HG02678 (cell line): ENCODE results near the gene ENOX1.

Source experiments
- ATAC-seq: cut with Tn5 transposase; IDR thresholded peaks from one replicate; pipeline ENCODE4 v1.9.1; 2021; ENCODE audit warnings: mild to moderate bottlenecking, moderate library complexity; ENCODE audit not compliant: unreplicated experiment

Gene ENOX1

DNA sequence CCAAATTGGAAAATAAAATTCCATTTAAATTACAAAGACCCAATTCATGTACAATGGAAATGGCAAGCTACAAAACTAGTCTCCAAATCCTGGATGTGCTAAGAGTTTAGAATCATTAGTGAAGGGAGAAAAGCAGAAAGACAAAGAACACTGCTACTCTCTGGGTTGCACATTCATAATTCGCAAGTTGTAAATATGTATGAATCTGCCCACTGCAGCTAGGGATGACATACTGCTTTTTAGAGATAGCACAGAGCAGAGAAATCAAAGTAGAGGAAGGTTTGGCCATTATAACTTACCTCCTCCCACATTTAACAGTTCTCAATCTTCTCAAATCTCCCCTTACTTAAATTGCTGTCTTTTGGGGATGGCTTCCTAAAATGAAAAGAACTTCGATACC lies 231.1 kb downstream of the ENOX1 start:
- no peak for ATAC-seq

GRCh38 chr13:43551897-43552456 lies 234.8 kb downstream of the ENOX1 start:
- no peak for ATAC-seq

GRCh38 chr13:43546816-43547215 lies 240.0 kb downstream of the ENOX1 start:
- no peak for ATAC-seq

- ATAC-seq, result no peak
These were observed 240.5 kb downstream of the ENOX1 start for GRCh38 chr13:43546251-43546650.

DNA sequence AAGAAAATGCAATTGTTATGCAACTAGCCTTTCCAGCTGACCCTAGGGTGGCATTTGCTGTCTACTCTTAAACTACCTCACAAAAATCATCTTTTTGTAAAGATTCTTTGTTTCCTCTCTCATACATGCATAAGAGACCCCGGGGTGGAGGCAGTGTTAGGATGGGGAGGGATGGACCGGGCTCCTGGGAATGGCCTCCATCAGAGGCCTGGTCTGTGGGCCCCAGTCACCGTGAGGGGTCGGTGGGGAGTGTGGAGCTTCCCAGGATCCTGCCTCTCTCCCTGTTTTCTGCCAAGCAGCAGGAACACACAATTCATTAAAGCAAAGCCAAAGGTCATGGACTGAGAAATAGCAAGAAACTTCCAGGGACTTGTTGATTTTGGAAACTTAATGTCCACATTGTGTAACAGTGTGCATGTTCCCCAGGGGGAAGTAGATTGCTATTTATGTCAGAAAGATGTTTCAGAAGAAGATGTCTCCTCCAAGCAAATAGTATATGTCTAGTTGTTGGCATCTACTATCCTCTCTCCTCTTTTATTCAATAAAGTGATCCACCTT lies 241.4 kb downstream of the ENOX1 start:
- ATAC-seq, result no peak

GRCh38 chr13:43544631-43545030 lies 242.1 kb downstream of the ENOX1 start:
- ATAC-seq, result no peak

- ATAC-seq, result no peak
These were observed 242.8 kb downstream of the ENOX1 start for GRCh38 chr13:43544011-43544410.

- no peak for ATAC-seq
These were observed 243.4 kb downstream of the ENOX1 start for GRCh38 chr13:43543331-43543730.

GRCh38 chr13:43537124-43537523 lies 249.6 kb downstream of the ENOX1 start:
- no peak for ATAC-seq

DNA sequence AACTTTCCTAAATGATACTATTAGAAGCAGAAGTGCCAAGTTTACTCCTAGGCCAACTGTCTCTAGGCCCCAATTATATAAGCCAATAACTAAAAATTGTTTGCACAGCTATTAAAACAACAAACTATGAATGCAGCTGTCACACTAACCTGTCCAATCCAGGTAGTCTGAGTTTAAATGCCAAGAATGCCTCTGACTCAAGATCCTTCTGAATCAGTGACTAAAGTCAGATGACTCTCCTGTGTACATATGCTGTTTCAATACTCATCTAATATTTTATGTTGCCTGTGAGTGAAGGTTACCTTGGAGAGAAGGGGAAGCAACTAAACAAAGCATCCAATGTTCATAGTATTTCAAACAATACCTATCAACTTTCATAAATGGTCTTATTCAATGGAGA lies 257.0 kb downstream of the ENOX1 start:
- ATAC-seq, result no peak

- no peak for ATAC-seq
These were observed 257.8 kb downstream of the ENOX1 start for GRCh38 chr13:43528992-43529391.

DNA sequence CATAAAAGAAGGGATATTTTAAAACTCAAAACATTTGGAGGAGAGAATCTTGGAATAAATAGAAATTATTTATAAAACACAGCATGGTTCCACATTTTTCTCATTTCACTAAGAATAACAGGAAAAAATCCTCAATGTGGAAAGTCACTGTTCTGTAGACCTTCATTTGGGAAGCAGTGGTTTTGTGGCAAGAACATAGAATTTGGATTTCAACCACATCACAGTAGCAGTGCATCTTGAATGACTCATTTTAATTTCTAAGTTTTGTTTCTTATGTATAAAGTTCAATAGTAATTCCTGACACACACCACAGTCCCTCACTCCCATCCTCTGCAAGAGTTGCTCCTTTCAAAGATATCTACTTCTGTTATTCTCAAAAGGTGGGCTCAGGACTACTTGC lies 264.0 kb downstream of the ENOX1 start:
- ATAC-seq, result no peak

- no peak for ATAC-seq
These were observed 266.4 kb downstream of the ENOX1 start for GRCh38 chr13:43520351-43520750.

GRCh38 chr13:43518833-43519232 lies 267.9 kb downstream of the ENOX1 start:
- ATAC-seq, result no peak

DNA sequence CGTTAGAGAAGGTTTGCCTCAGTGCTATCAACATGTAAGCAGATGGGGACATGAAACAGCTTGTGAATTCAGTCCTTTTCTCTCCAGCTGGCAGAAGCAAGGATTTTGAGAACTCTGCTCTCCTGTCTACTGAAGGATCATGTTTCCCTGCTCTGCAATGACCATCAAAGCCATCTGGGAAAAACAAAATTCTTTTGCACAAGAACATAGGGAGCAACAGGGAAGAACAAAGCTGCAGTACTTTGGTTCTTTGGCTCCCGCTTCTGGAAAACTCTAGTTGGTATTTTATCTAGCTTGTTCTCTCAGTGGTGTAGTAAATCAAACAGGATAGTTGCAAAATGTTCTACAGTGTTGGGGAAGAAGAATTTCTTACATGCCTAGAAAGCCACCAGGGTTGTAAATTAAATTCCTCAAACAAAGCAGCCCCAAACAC lies 270.4 kb downstream of the ENOX1 start:
- no peak for ATAC-seq

- no peak for ATAC-seq
These were observed 271.2 kb downstream of the ENOX1 start for GRCh38 chr13:43515531-43515930.

DNA sequence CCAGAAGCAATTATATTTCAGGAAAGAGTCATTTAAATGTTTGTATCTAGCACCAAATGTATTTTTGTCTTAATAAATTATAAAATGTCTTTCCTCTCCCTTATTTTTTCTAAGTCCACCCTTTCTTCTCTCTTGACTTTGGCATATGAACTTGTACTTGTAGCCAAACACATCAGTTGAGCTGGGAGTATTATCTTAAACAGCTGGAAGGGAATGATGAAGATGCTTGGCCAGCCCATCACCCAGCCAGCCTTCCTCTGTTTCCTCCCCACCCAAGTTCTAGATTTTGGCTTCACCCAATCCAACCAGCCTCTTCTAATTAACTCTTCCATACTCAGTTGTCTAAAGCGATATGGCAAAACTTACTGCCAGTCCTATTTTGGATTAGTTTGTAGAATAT lies 272.5 kb downstream of the ENOX1 start:
- no peak for ATAC-seq

DNA sequence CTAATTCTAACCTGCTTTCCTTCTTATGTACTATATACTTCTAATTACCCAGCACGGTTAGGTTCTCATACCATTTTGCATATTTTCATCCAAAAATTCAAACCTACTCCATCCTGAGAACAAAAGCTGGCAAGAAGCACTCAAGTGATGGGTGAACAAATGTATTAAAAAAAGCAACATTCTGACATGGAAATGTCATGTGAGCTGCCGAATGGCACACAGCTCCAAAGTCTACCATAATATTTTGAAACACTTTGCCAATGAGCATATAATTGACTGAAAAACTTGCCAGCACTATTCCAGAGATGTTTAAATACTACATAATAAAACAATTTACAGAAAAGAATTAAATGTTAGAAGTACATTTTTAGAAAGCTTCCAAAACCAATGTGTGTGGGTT lies 274.6 kb downstream of the ENOX1 start:
- no peak for ATAC-seq

- no peak for ATAC-seq
These were observed 275.5 kb downstream of the ENOX1 start for GRCh38 chr13:43510956-43511901.

GRCh38 chr13:43495732-43496131 lies 291.0 kb downstream of the ENOX1 start:
- ATAC-seq, result no peak

DNA sequence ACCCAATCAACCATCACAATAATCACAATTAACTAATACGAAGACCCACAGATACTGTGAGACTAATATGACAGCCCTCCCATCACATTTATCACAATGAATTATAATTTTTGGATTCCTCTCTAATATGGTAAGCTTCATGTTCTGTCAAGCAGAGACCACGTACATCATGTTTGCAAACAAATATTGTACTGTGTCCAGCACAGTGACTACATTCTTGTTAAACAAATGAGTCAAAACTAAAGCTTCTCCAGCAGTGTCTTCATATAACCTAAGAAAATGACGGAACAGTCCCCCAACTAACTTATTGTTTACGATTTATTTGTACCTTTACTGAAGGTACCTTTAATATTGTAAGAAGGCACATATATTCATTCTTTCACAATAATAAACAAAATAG lies 292.6 kb downstream of the ENOX1 start:
- no peak for ATAC-seq

GRCh38 chr13:43493496-43494000 lies 293.2 kb downstream of the ENOX1 start:
- no peak for ATAC-seq
